ENCODE measurements around the gene JPH2. TPM values are rescaled to one million over a fixed set of nuclear protein-coding genes. Genes with fewer than 3 reads are reported as not detected.

Gene JPH2
- total RNA-seq, 1 experiment from 2014 or later = 15.8 TPM

DNA sequence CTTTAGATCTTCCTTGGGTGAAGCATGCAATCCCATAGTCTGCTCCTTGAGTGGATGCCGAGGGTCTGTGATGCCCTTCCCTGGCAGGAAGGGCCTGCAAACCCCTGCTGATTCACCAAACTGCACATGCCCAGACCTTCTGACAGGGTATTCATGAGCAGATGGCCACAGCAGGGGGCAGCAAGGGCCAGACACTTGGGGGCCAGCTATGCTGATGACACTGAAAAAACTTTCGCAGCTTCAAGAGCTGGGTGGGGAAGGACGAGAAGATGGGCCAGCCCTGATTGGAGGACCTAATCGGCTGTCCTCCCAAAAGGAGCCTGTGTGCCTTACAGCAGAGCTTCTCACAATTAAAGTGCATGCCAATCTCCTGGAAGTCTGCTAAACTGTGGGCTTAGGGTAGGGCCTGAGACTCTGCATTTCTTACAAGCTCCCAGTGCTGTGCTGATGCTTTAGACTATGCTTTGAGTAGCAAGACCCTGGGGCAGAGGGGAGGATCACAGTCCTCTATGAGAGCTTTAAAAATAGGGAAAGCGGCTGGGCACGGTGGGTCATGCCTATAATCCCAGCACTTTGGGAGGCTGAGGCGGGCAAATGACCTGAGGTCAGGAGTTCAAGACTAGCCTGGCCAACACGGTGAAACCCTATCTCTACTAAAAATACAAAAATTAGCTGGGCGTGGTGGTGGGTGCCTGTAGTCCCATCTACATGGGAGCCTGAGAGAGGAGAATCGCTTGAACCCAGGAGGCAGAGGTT is 44.9 kb upstream of the JPH2 start:
- H3K4me2 ChIP-seq (ENCODE audit: low read length) = no peak overlapping the region
- ChIA-PET CTCF (no interaction called here), POLR2A (ENCODE audit: unreplicated experiment) (no interaction called here)
- intact Hi-C loops (cut with micrococcal nuclease) = no loop called here
- no peak overlapping the region for H3K4me3 ChIP-seq (ENCODE audit: low read length)
- no peaks in the 10 kb centered on the region for H3K9me3 ChIP-seq (ENCODE audit: low read length)
- TF ChIP-seq, protein P1, sequence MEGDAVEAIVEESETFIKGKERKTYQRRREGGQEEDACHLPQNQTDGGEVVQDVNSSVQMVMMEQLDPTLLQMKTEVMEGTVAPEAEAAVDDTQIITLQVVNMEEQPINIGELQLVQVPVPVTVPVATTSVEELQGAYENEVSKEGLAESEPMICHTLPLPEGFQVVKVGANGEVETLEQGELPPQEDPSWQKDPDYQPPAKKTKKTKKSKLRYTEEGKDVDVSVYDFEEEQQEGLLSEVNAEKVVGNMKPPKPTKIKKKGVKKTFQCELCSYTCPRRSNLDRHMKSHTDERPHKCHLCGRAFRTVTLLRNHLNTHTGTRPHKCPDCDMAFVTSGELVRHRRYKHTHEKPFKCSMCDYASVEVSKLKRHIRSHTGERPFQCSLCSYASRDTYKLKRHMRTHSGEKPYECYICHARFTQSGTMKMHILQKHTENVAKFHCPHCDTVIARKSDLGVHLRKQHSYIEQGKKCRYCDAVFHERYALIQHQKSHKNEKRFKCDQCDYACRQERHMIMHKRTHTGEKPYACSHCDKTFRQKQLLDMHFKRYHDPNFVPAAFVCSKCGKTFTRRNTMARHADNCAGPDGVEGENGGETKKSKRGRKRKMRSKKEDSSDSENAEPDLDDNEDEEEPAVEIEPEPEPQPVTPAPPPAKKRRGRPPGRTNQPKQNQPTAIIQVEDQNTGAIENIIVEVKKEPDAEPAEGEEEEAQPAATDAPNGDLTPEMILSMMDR (conservative IDR thresholded peaks at IDR 0.05; ENCODE audit: low read depth, low read length) = no peak; the same call in 1 of the 2 replicates
- TF ChIP-seq EZH2 (IDR thresholded peaks at IDR 0.05; ENCODE audit: low read length, unreplicated experiment) (no peak), EZH2phosphoT487 (IDR thresholded peaks at IDR 0.05; ENCODE audit: borderline replicate concordance, low read length) (no peak)
- H3K36me3 ChIP-seq (ENCODE audit: low read depth, low read length) = no peaks in the 10 kb centered on the region
- H3K79me2 ChIP-seq (ENCODE audit: low read length) = no peaks in the 10 kb centered on the region
- H3K9me2 ChIP-seq (replicated peaks; ENCODE audit: low read length) = no peaks in the 10 kb centered on the region
- H3K4me1 ChIP-seq (ENCODE audit: insufficient read depth, low read length) = 0 out of 2 replicates have a peak, but pooled peaks cover 4% of the 10 kb centered on the region
- no peaks in the 10 kb centered on the region for H3K27me3 ChIP-seq (ENCODE audit: low read length)
- no peak overlapping the region for H3K9ac ChIP-seq (ENCODE audit: low read length)
- no TSS peak for BruUV-seq (replicated peaks)
- no peaks in the 10 kb centered on the region for H4K20me1 ChIP-seq (ENCODE audit: low read length)
- DNase-seq (no peak), ATAC-seq (no peak)
- H3F3A ChIP-seq (ENCODE audit: low read length, unreplicated experiment) = no peaks in the 10 kb centered on the region
- H2AFZ ChIP-seq (ENCODE audit: low read length) = no peak overlapping the region
- no peak overlapping the region for H3K27ac ChIP-seq (ENCODE audit: low read length)

- Histone ChIP-seq H3K9ac (ENCODE audit: low read length) (no peak overlapping the region), H2AFZ (ENCODE audit: low read length) (no peak overlapping the region), H3K27ac (ENCODE audit: low read length) (no peak overlapping the region), H3K27me3 (ENCODE audit: low read length) (no peaks in the 10 kb centered on the region), H3K79me2 (ENCODE audit: low read length) (no peaks in the 10 kb centered on the region), H3K36me3 (ENCODE audit: low read depth, low read length) (no peaks in the 10 kb centered on the region), H3K4me1 (ENCODE audit: insufficient read depth, low read length) (0 out of 2 replicates have a peak, but pooled peaks cover 4% of the 10 kb centered on the region), H3K9me3 (ENCODE audit: low read length) (no peaks in the 10 kb centered on the region), H3K4me3 (ENCODE audit: low read length) (no peak overlapping the region), H3K9me2 (replicated peaks; ENCODE audit: low read length) (no peaks in the 10 kb centered on the region), H4K20me1 (ENCODE audit: low read length) (no peaks in the 10 kb centered on the region), H3F3A (ENCODE audit: low read length, unreplicated experiment) (no peaks in the 10 kb centered on the region), H3K4me2 (ENCODE audit: low read length) (no peak overlapping the region)
- intact Hi-C loops (cut with micrococcal nuclease) = no loop called here
- BruUV-seq (replicated peaks) = no TSS peak
- DNase-seq = no peak
- no peak; the same call in 1 of the 2 replicates for ATAC-seq
- no peak for TF ChIP-seq EZH2phosphoT487 (IDR thresholded peaks at IDR 0.05; ENCODE audit: borderline replicate concordance, low read length)
- TF ChIP-seq, protein P1 (conservative IDR thresholded peaks at IDR 0.05; ENCODE audit: low read depth, low read length) = no peak
- TF ChIP-seq EZH2 (IDR thresholded peaks at IDR 0.05; ENCODE audit: low read length, unreplicated experiment) = no peak
- ChIA-PET CTCF (no interaction called here), POLR2A (ENCODE audit: unreplicated experiment) (no interaction called here)
Measured at GRCh38 chr20:44231193-44231592, 44.2 kb upstream of the JPH2 start.

Data from PC-3 (cell line).